Measurements from ENCODE around the gene ZNF782.
"Not testable (repeated sequence)": the region's sequence is repeated elsewhere in the genome, so short reads cannot be mapped to it uniquely, and the experiment has no call there.

ZNF782 gene

GRCh38 chr9:96853781-96854650 is at the start of gene ZNF782:
Gene ZNF782 (minus strand): TSS chr9:96854514. CDS start chr9:96851961, 2,553 bp downstream.
- DNase-seq = peak; percentile 97

DNA sequence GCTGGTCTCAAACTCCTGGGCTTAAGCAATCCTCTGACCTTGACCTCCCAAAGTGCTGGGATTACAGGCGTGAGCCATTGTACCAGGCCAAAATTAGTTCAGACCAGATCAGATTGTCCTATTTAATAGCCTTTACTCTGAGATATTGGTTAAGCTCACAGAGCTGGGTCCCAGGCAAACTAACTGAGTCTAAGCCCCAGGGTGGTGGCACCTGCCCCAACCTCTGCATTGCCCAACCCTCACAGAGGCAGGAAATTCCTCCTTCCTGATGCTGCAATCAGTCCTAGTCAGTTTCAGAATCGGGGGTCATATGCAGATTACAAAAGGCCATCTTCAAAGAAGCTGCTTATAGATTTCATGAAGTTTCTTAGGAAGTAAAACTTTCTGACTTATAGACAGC is 45.7 kb upstream of the ZNF782 start:
- DNase-seq = not testable (repeated sequence)

GRCh38 chr9:96892131-96892530 is 37.8 kb upstream of the ZNF782 start:
- DNase-seq = no peak

DNA sequence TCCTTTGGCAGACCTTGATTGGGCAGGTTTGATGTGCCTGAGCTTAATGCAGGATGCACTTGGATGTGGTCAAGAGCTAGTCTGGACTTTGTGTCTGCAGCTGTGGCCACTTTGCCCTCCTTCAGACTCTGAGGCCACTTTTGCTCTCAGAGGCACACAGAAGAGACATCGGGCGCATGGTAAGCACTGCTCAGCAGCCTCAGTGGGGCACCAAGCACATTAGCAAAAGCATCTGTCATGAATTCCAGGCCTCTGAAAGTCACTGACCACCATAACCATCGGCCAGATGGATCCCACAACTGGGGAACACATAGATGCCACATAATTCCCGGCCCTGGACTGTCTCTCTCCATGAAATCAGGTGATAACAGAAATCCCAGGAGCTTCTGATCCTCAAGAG is 34.3 kb upstream of the ZNF782 start:
- no peak for DNase-seq

GRCh38 chr9:96885424-96885823 is 31.1 kb upstream of the ZNF782 start:
- DNase-seq = no peak

- no peak for DNase-seq
Measured at GRCh38 chr9:96884443-96884842, 30.1 kb upstream of the ZNF782 start.

DNA sequence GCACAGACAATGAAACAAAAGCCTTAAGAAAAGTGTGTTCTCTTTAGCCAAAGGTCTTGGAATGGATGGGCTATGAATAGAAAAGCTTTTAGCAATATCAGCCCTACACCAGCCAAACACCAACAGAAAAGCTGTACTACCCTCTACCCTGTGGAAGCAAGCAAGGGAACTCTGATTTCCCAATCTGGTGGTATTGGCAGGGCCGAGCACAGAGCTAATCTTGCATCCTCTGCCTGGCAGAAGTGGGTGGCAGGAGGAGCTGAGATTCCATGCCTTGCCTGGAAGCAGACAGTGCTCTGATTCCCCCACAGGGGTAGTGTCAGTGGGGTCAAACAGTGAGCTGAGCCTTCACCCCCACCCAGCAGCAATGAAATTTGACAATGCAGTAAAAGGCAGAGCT is 29.6 kb upstream of the ZNF782 start:
- DNase-seq = no peak

- DNase-seq = no peak
Measured at GRCh38 chr9:96877269-96877668, 23.0 kb upstream of the ZNF782 start.

GRCh38 chr9:96875461-96876142 is 21.3 kb upstream of the ZNF782 start:
- DNase-seq = peak; percentile 98

DNA sequence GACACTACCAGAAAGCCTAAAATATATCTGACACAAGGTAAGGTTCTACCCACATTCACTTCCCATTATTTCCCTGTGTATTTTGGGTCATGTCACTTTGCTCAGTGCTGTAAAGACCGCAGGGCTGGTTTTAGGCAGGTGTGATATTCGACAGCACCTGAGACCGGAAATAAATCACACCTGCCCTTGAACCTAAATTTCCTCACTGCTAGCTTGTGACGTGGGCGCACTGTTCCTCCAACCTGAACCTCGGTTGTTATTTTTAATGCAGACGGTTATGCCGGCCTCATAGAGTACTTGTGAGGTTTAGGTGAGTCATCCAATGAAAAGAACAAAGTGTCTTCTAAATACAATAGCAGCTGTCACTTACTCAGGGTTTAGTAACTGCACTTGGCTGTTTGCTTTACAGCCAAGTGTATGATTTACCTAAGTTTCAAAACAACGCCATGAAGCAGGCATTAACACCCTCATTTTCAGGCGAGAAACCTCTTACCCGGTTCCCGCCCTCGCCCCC is 20.7 kb upstream of the ZNF782 start:
- DNase-seq = peak; percentile 50

DNA sequence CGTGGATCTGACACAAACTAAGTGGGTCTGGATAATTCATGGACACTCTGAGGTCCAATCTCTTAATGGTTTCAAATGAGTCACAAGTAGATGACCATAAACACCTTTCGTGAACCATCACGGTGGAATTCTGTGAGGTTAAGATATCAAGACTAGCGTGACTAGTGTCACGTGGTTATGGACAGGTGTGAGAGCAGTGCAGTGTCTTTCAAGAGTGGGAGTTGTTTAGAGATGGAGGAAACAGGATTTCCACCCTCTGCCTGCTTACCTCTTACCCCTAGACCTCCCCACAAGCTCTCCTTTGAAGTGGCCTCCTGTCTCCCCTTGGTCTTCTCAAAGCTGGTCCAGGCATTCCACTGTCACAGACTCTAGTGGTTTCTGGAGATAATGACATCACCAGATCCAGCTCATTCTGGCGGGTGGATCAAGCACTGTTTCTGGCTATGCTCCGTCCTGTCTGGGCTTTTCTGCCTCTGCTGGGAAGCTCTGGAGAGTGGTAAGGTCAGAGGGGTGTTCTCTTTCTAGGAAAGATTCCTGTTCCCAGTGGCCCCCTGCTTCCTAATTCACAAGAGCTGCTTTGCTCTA is 20.0 kb upstream of the ZNF782 start:
- no peak for DNase-seq

- no peak for DNase-seq
Measured at GRCh38 chr9:96871176-96871575, 16.9 kb upstream of the ZNF782 start.

DNA sequence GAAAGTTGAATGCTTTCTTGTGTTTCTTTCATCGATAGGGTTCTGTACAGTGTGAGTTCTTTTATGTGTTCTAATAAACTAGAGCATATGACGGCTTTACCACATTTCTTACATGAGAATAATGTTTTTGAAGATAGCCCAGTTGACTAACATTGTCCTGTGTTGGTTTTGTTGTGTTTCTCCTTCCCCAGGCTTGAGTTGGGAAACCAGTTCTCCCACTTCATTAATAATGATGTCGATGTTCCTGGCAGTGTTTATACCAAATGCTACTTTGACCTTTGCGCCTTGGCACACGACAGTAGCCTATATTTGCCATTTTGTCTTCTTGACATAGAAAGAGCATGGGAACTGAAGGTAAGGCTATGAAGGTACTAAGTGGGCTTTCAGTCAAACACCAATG is 14.4 kb upstream of the ZNF782 start:
- no peak for DNase-seq

GRCh38 chr9:96867079-96867804 is 12.9 kb upstream of the ZNF782 start:
- no peak for DNase-seq

GRCh38 chr9:96865240-96865639 is 10.9 kb upstream of the ZNF782 start:
- not testable (repeated sequence) for DNase-seq

- DNase-seq = no peak
Measured at GRCh38 chr9:96859461-96860198, 5.3 kb upstream of the ZNF782 start.

- no peak for DNase-seq
Measured at GRCh38 chr9:96858670-96859069, 4.4 kb upstream of the ZNF782 start.

DNA sequence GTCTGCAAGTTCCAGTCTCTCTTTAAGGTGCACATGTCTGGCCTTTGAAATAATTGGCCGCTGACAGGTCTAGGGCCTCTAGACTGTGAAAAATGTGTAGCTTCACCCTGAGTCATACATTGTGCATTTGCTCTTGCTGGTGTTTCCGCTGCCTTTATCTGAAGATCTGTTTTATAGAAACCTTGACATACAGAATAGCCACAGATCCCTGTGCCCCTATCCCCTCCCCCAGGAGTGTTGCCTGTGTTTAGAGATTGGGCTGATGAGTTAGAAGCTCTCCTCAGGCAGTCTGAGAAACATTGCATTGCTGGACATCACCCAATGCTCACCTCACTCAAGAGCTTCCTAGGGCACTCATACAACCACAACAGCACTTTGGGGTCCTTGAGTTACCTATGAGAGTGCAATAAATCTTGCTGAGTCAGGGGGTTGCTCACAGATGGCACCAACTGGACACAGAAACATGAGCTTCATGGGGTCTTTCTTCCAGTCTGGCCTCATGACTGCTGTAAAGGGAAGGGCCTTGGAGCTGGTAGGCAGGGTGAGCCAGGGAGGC is 3.8 kb upstream of the ZNF782 start:
- DNase-seq = no peak

DNA sequence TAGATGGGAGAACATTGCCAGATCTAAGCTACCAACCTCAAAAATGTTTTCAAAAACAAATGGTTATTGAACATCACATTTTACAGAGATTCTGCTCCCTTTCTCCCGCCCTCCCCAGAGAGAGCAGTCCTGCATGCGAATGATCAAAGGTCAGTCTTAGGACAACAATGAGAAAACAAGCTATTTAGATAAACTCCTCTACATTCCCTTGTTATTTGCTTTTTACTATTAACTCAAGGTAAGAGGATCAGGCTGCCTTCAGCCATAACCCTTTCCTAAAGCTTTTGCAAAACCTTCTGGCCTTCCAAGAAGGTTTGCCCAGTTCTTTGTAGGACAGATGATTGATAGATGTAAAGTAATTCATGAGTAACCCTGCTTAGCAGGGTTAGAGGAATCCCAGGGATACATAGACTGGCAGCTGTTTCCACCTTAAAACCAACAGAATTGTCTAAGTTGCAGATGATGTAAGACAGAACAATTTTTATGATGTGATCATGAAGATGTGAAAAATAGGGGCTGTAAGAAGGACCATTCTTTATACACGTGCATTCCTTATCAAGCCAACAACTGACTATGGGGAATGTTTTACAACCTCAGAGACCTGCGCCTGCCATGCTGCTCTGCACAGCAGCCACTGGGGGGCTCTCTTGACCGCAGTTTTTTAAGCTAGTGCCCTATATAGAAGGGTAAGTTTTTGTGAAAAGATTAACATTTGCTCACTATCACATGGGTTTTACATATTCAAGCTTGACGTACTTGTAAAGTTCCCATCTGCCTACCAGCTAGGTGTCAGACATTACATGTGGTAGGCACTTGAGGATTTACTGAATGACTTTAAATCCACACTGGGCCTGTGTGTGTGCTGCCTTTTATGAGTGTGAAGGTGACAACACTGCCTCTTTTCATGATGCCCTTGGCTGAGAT is 2.3 kb upstream of the ZNF782 start:
- peak; percentile 57 for DNase-seq

GRCh38 chr9:96854651-96855273 is 448 bp upstream of the ZNF782 start:
- no peak for DNase-seq
